ENCODE measurements around the gene ITCH.

ITCH gene

DNA sequence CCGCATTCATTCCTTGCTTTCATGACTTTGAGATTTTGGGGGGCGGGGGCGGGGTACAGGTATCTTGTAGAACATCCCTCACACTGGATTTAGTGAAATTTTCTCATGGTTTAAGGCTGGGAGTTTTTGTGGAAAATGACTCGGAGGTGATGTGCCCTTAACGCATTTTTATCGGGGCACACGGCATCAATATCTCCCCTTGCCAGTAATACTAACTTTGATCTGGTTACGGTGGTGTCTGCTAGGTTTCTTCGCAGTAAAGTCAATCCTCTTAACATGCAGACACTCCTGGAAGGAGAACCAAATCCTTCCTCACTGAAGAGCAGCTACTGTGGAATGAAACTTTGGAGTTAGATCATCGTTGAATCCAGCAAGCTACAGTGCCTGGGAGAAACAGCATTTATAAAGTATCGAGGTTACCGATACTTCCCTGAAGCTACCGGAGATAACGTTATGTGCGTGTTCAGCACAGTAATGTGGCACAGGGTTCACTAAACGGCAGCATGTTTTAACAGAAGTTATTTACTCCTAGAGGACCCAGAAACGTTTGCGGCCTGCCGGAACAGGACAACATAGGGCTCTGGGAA is 151.9 kb downstream of the ITCH start:
- Histone ChIP-seq H3K9ac (ENCODE audit: low read length) (peak overlapping the region; percentile 82), H3K27ac (ENCODE audit: low read length) (no peak overlapping the region), H3K4me1 (ENCODE audit: low read length) (peaks cover 11% of the 10 kb centered on the region), H3K79me2 (ENCODE audit: low read length) (peaks cover 25% of the 10 kb centered on the region), H3K4me3 (ENCODE audit: low read length) (peak overlapping the region; percentile 87), H3K36me3 (replicated peaks; ENCODE audit: low read depth, low read length) (peaks cover 2% of the 10 kb centered on the region), H2AFZ (ENCODE audit: low read depth, low read length) (peak overlapping the region; percentile 87), H3K4me2 (ENCODE audit: low read length) (peak overlapping the region; percentile 87), H3K27me3 (ENCODE audit: low read depth, low read length) (no peaks in the 10 kb centered on the region), H4K20me1 (ENCODE audit: insufficient read depth, low read length) (no peaks in the 10 kb centered on the region), H3K9me3 (ENCODE audit: insufficient read depth, low read length) (no peaks in the 10 kb centered on the region)
- TF ChIP-seq, protein P1, sequence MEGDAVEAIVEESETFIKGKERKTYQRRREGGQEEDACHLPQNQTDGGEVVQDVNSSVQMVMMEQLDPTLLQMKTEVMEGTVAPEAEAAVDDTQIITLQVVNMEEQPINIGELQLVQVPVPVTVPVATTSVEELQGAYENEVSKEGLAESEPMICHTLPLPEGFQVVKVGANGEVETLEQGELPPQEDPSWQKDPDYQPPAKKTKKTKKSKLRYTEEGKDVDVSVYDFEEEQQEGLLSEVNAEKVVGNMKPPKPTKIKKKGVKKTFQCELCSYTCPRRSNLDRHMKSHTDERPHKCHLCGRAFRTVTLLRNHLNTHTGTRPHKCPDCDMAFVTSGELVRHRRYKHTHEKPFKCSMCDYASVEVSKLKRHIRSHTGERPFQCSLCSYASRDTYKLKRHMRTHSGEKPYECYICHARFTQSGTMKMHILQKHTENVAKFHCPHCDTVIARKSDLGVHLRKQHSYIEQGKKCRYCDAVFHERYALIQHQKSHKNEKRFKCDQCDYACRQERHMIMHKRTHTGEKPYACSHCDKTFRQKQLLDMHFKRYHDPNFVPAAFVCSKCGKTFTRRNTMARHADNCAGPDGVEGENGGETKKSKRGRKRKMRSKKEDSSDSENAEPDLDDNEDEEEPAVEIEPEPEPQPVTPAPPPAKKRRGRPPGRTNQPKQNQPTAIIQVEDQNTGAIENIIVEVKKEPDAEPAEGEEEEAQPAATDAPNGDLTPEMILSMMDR (IDR thresholded peaks at IDR 0.05; ENCODE audit: low read depth, low read length) = no peak
- no peak for TF ChIP-seq EZH2phosphoT487 (IDR thresholded peaks at IDR 0.05; ENCODE audit: low read depth)

DNA sequence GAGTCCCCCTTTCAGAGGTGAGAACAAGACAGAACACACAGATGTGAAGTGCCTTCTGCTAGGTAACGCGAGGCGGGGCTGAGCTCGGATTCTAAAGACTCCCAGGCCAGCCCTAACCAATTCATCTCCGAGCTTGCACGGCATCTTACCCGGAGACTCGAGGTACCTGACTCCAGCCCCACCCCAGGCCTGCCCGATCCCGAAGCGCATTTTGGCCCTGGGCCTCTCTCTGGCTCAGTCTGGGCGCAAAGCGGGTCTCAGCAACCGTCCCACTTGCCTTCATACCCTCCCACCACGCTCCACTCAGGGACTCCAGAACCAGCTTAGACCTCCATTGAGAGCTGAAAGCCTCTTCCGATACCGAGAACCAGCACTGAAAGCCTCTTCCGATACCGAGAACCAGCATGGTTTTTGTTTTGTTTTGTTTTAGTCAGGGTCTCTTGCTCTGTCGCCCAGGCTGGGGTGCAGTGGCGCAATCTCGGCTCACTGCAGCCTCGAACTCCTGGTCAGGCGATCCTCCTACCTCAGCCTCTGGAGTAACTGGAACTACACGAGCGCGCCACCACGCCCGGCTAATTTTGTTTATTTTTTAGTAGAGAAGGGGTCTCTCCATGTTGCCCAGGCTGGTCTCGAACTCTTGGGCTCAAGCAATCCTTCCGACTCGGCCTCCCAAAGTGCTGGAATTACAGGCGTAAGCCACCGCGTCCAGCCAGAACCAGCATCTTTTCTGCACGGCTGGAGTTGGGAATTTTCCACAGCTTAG is 152.6 kb downstream of the ITCH start:
- H3K4me2 ChIP-seq (ENCODE audit: low read length) = peak overlapping the region; percentile 87
- peaks cover 11% of the 10 kb centered on the region for H3K4me1 ChIP-seq (ENCODE audit: low read length)
- peak overlapping the region; percentile 23 for H3K27ac ChIP-seq (ENCODE audit: low read length)
- no peaks in the 10 kb centered on the region for H3K27me3 ChIP-seq (ENCODE audit: low read depth, low read length)
- 0 out of 2 replicates have a peak, but pooled peaks cover 3% of the 10 kb centered on the region for H4K20me1 ChIP-seq (ENCODE audit: insufficient read depth, low read length)
- peak overlapping the region; percentile 82 for H3K9ac ChIP-seq (ENCODE audit: low read length)
- H3K79me2 ChIP-seq (ENCODE audit: low read length) = peaks cover 25% of the 10 kb centered on the region
- TF ChIP-seq, protein P1 (IDR thresholded peaks at IDR 0.05; ENCODE audit: low read depth, low read length) = no peak
- no peak for TF ChIP-seq EZH2phosphoT487 (IDR thresholded peaks at IDR 0.05; ENCODE audit: low read depth)
- H3K4me3 ChIP-seq (ENCODE audit: low read length) = peak overlapping the region; percentile 87
- peaks cover 2% of the 10 kb centered on the region for H3K36me3 ChIP-seq (replicated peaks; ENCODE audit: low read depth, low read length)
- H3K9me3 ChIP-seq (ENCODE audit: insufficient read depth, low read length) = no peaks in the 10 kb centered on the region
- H2AFZ ChIP-seq (ENCODE audit: low read depth, low read length) = peak overlapping the region; percentile 87

DNA sequence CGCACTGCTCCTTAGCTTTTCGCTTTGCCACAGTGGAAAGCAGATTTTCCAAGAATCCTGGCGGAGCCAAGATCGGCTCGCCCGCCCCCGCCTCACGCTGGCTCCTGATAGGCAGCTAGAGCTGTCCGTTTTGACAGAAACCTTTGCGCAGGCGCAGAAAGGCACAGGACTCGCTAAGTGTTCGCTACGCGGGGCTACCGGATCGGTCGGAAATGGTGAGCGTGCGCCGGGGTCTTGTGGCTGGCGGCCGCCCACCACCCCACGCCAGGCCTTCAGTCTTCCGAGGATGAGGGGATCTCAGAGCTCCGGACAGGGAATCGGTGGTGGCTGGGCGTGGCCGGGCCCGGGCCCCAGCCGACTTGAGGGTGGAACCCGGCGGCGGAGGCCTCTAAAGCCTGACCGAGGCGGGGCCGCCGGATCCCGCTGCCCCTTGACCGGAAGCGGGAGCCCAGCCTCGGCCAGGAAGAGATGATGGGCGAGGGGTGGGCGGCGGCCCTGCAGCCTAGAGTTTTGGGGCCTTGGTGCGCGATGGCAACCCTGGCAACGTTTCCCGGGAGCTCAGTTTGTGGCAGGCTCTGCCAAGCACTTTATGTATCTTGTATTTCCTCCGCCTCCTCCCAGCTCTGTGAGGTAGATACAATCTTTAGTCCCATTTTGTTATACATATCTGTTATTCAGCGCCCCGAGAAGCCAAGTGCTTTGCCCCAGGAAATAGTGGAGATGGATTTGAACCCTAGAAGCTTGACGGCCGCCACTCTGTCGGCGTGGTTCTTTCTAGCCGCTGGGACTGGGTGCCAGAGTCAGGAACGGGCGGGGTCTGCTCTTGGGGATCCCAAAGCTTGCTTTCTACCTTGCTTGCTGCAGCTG is 153.4 kb downstream of the ITCH start, which contains the start of gene DYNLRB1:
Gene DYNLRB1, plus strand, starts transcription at position 176 of the 867 bp plus-strand sequence. Its CDS starts 37 bp downstream, at position 213.
- Histone ChIP-seq H3K36me3 (replicated peaks; ENCODE audit: low read depth, low read length) (peaks cover 4% of the 10 kb centered on the region), H3K4me2 (ENCODE audit: low read length) (peak within 1 kb of the TSS; percentile 87), H4K20me1 (ENCODE audit: insufficient read depth, low read length) (peaks cover 4% of the 10 kb centered on the region; the same call in 1 of the 2 replicates), H3K4me1 (ENCODE audit: low read length) (peaks cover 11% of the 10 kb centered on the region), H3K9ac (ENCODE audit: low read length) (peak within 1 kb of the TSS; percentile 82), H3K27me3 (ENCODE audit: low read depth, low read length) (no peaks in the 10 kb centered on the region), H3K9me3 (ENCODE audit: insufficient read depth, low read length) (no peaks in the 10 kb centered on the region), H3K27ac (ENCODE audit: low read length) (peak within 1 kb of the TSS; percentile 23), H3K4me3 (ENCODE audit: low read length) (peak within 1 kb of the TSS; percentile 87), H3K79me2 (ENCODE audit: low read length) (peaks cover 28% of the 10 kb centered on the region), H2AFZ (ENCODE audit: low read depth, low read length) (peak within 1 kb of the TSS; percentile 87)
- TF ChIP-seq, protein P1 (IDR thresholded peaks at IDR 0.05; ENCODE audit: low read depth, low read length) = no peak
- no peak for TF ChIP-seq EZH2phosphoT487 (IDR thresholded peaks at IDR 0.05; ENCODE audit: low read depth)
